ENCODE measurements around the gene SLC6A9. TPM values are rescaled to one million over a fixed set of nuclear protein-coding genes. Genes with fewer than 3 reads are reported as not detected.

Gene SLC6A9
- total and polyA plus RNA-seq, 2 of the 8 experiments (the other 6 are each of a cell fraction or from before 2014, with no cell fraction given), result 20.2 to 24.2 TPM

GRCh38 chr1:44045064-44045463, 13.8 kb upstream of the SLC6A9 start:
- Histone ChIP-seq H2BK5ac (ENCODE audit: low read depth, low read length) (no peak overlapping the region), H2BK12ac (ENCODE audit: low read depth, low read length) (no peak overlapping the region), H3K27me3 (replicated peaks in 1 of 4; ENCODE audit: control insufficient read depth in 3 of 4, extremely low read depth in 1 of 4, insufficient read depth in 3 of 4, low read length in 3 of 4) (peaks cover 0 to 5% (median 0%) of the 10 kb centered on the region in 4 experiments; a peak in 3 of 7 replicates), H3K23ac (ENCODE audit: insufficient read length) (no peak overlapping the region), H3K56ac (replicated peaks; ENCODE audit: insufficient read length, low read depth, low read length) (no peak overlapping the region), H3K79me1 (ENCODE audit: low read depth, low read length) (no peaks in the 10 kb centered on the region), H4K8ac (ENCODE audit: extremely low read depth, insufficient read depth, low read length) (no peak overlapping the region), H3K9ac (replicated peaks in 1 of 4; ENCODE audit: extremely low read depth in 1 of 4, low read depth in 3 of 4, low read length in 3 of 4) (no peak overlapping the region; a peak in 2 of 7 replicates), H3K36me3 (ENCODE audit: control insufficient read depth in 2 of 4, insufficient read depth in 4 of 4, low read length in 3 of 4) (no peaks in the 10 kb centered on the region), H3K9me3 (ENCODE audit: insufficient read depth in 2 of 2, low read depth in 1 of 2, low read length in 1 of 2) (no peaks in the 10 kb centered on the region), H3K14ac (ENCODE audit: insufficient read length) (no peak overlapping the region), H2AK5ac (ENCODE audit: low read depth, low read length) (no peak overlapping the region), H3K4ac (replicated peaks; ENCODE audit: insufficient read length, low read depth, low read length) (no peak overlapping the region), H3K79me2 (ENCODE audit: control insufficient read depth in 1 of 2, insufficient read depth in 2 of 2, low read length in 2 of 2) (no peaks in the 10 kb centered on the region), H2BK15ac (ENCODE audit: low read length) (no peak overlapping the region), H4K91ac (replicated peaks; ENCODE audit: insufficient read length, low read length) (no peak overlapping the region), H2BK20ac (ENCODE audit: low read length) (no peak overlapping the region), H2BK120ac (replicated peaks; ENCODE audit: low read depth, low read length) (no peak overlapping the region), H3K4me1 (replicated peaks in 1 of 4; ENCODE audit: control insufficient read depth in 3 of 4, insufficient read depth in 4 of 4, low read length in 3 of 4) (peaks cover 0 to 3% (median 2%) of the 10 kb centered on the region in 4 experiments; a peak in 4 of 7 replicates), H3K4me2 (ENCODE audit: insufficient read depth in 1 of 2, low read depth in 2 of 2, low read length in 2 of 2) (no peak overlapping the region), H3K4me3 (ENCODE audit: extremely low read depth in 1 of 4, insufficient read depth in 2 of 4, low read depth in 3 of 4, low read length in 4 of 4) (no peak overlapping the region), H3K23me2 (ENCODE audit: low read depth, low read length) (no peaks in the 10 kb centered on the region), H3K27ac (ENCODE audit: low read depth, low read length) (no peak overlapping the region), H4K20me1 (replicated peaks in 1 of 2; ENCODE audit: control insufficient read depth in 1 of 2, insufficient read depth in 2 of 2, low read length in 2 of 2) (no peaks in the 10 kb centered on the region), H4K5ac (ENCODE audit: insufficient read length, low read depth, low read length) (no peak overlapping the region), H2AFZ (ENCODE audit: low read length) (no peak overlapping the region), H3K18ac (ENCODE audit: extremely low read depth, low read length) (no peak overlapping the region)
- POLR2A ChIA-PET (ENCODE audit: partially characterized antibody), result interaction anchor here (0.6 to 2.8 kb wide), 4 partner anchors 11 to 601 kb away, joined by 3 to 9 read pairs (median 4); no protein-coding TSS in a partner anchor
- DNase-seq (ENCODE audit: low read depth in 1 of 2, low spot score in 2 of 2) (no peak), FAIRE-seq (no peak)
- CTCF ChIA-PET (ENCODE audit: partially characterized antibody), result interaction anchor here (1.1 to 16.4 kb wide), 7 partner anchors 11 to 281 kb away, joined by 4 to 478 read pairs (median 44); partner anchors contain the start of genes ARTN, CCDC24 and SLC6A9
- WGBS, 2 experiments (ENCODE audit: extremely low coverage in 1 of 2, insufficient coverage in 1 of 2, insufficient read length in 1 of 2, insufficient replicate concordance in 2 of 2, low coverage in 1 of 2, low lambda C conversion rate in 2 of 2, missing lambda C conversion rate in 1 of 2), result 91% methylated on average over 9 of the region's 9 CpGs; no CpG with 5 or more reads in 1 of the 2 experiments
- TF ChIP-seq SAP30 (IDR thresholded peaks at IDR 0.05; ENCODE audit: insufficient read depth, insufficient replicate concordance, low read length) (no peak), TBP (IDR thresholded peaks at IDR 0.05; ENCODE audit: low read depth, low read length) (no peak), EZH2 (IDR thresholded peaks at IDR 0.05; ENCODE audit: low read depth, low read length, severe bottlenecking) (no peak), BRCA1 (IDR thresholded peaks at IDR 0.05; ENCODE audit: low read depth, low read length) (no peak), KDM1A (IDR thresholded peaks at IDR 0.05; ENCODE audit: borderline replicate concordance, low read length) (no peak), SP4 (IDR thresholded peaks at IDR 0.05; ENCODE audit: low read length) (no peak), YY1 (IDR thresholded peaks at IDR 0.05; ENCODE audit: low read depth, low read length) (no peak), TEAD4 (IDR thresholded peaks at IDR 0.05; ENCODE audit: low read depth, low read length) (no peak), ATF3 (IDR thresholded peaks at IDR 0.05; ENCODE audit: insufficient read depth, low read depth, low read length) (no peak)

Data from H1 (cell line).